GM21360 (cell line): Measurements from ENCODE around the gene DENND1A.
"Not testable (repeated sequence)": the region's sequence is repeated elsewhere in the genome, so short reads cannot be mapped to it uniquely, and the experiment has no call there.

Experiments used
- ATAC-seq: cut with Tn5 transposase; IDR thresholded peaks from one replicate; pipeline ENCODE4 v1.9.1; 2021; ENCODE audit warnings: mild to moderate bottlenecking, moderate library complexity; ENCODE audit not compliant: unreplicated experiment

DENND1A gene

GRCh38 chr9:123929870-123930831, at the start of gene DENND1A:
TSS of gene DENND1A (minus strand) at chr9:123930126. CDS start at chr9:123929905, 221 bp downstream.
- peak; percentile 66 for ATAC-seq

GRCh38 chr9:123978981-123979380, 49.1 kb upstream of the DENND1A start:
- no peak for ATAC-seq

- ATAC-seq = not testable (repeated sequence)
These were observed 46.7 kb upstream of the DENND1A start for GRCh38 chr9:123976579-123976978.

GRCh38 chr9:123975871-123976270, 45.9 kb upstream of the DENND1A start:
- ATAC-seq = no peak

- no peak for ATAC-seq
These were observed 44.5 kb upstream of the DENND1A start for GRCh38 chr9:123974471-123974870.

GRCh38 chr9:123973590-123974223, 43.8 kb upstream of the DENND1A start:
- ATAC-seq = no peak

GRCh38 chr9:123972618-123973017, 42.7 kb upstream of the DENND1A start:
- ATAC-seq = no peak

GRCh38 chr9:123967323-123967722, 37.4 kb upstream of the DENND1A start:
- ATAC-seq = no peak

- no peak for ATAC-seq
These were observed 36.1 kb upstream of the DENND1A start for GRCh38 chr9:123965801-123966686.

GRCh38 chr9:123964761-123965160, 34.8 kb upstream of the DENND1A start:
- no peak for ATAC-seq

- no peak for ATAC-seq
These were observed 31.0 kb upstream of the DENND1A start for GRCh38 chr9:123960965-123961364.

GRCh38 chr9:123960366-123960765, 30.4 kb upstream of the DENND1A start:
- ATAC-seq = no peak

- ATAC-seq = no peak
These were observed 29.9 kb upstream of the DENND1A start for GRCh38 chr9:123959787-123960186.

GRCh38 chr9:123957731-123958130, 27.8 kb upstream of the DENND1A start:
- ATAC-seq = no peak

GRCh38 chr9:123957168-123957721, 27.3 kb upstream of the DENND1A start:
- ATAC-seq = no peak

- no peak for ATAC-seq
These were observed 25.7 kb upstream of the DENND1A start for GRCh38 chr9:123955637-123956036.

GRCh38 chr9:123954518-123955280, 24.8 kb upstream of the DENND1A start:
- ATAC-seq = no peak

GRCh38 chr9:123952641-123953495, 22.9 kb upstream of the DENND1A start:
- ATAC-seq = no peak

GRCh38 chr9:123948286-123948685, 18.4 kb upstream of the DENND1A start:
- no peak for ATAC-seq
